Measurements from ENCODE around the gene EXOSC1.
"Not testable (repeated sequence)": the region's sequence is repeated elsewhere in the genome, so short reads cannot be mapped to it uniquely, and the experiment has no call there.

EXOSC1 gene

GRCh38 chr10:97407952-97408248 lies 37.9 kb downstream of the EXOSC1 start:
- peak overlapping the region; percentile 88 for H2AFZ ChIP-seq (ENCODE audit: low read depth)

GRCh38 chr10:97407211-97407951 lies 38.4 kb downstream of the EXOSC1 start:
- Histone ChIP-seq H3K79me2 (ENCODE audit: insufficient read depth, low read depth) (no peaks in the 10 kb centered on the region), H3K4me1 (ENCODE audit: low read depth, poor library complexity, severe bottlenecking) (peaks cover 29% of the 10 kb centered on the region), H2AFZ (ENCODE audit: low read depth) (peak overlapping the region; percentile 88), H3K36me3 (ENCODE audit: insufficient read depth) (no peaks in the 10 kb centered on the region), H3K9ac (no peak overlapping the region), H4K20me1 (ENCODE audit: insufficient read depth) (no peaks in the 10 kb centered on the region), H3K27ac (peak overlapping the region; percentile 23; the same call in 1 of the 2 replicates), H3K27me3 (ENCODE audit: insufficient read depth, low read depth) (no peaks in the 10 kb centered on the region), H3K4me2 (peak overlapping the region; percentile 23), H3K4me3 (IDR thresholded peaks at IDR 0.05; ENCODE audit: insufficient read depth, low read depth, low read length) (no peak overlapping the region)
- peak; percentile 86 for TF ChIP-seq CTCF (conservative IDR thresholded peaks at IDR 0.05; ENCODE audit: low read depth, low read length)

More at GRCh38 chr10:97407952-97408248, 37.9 kb downstream of the EXOSC1 start:
- no peak overlapping the region for H3K4me3 ChIP-seq (IDR thresholded peaks at IDR 0.05; ENCODE audit: insufficient read depth, low read depth, low read length)
- no peaks in the 10 kb centered on the region for H3K36me3 ChIP-seq (ENCODE audit: insufficient read depth)
- H4K20me1 ChIP-seq (ENCODE audit: insufficient read depth) = no peaks in the 10 kb centered on the region
- peaks cover 34% of the 10 kb centered on the region for H3K4me1 ChIP-seq (ENCODE audit: low read depth, poor library complexity, severe bottlenecking)
- no peaks in the 10 kb centered on the region for H3K79me2 ChIP-seq (ENCODE audit: insufficient read depth, low read depth)
- no peak overlapping the region for H3K9ac ChIP-seq
- TF ChIP-seq CTCF (conservative IDR thresholded peaks at IDR 0.05; ENCODE audit: low read depth, low read length) = no peak
- H3K27ac ChIP-seq = peak overlapping the region; percentile 23; the same call in 1 of the 2 replicates
- peak overlapping the region; percentile 23; the same call in 1 of the 2 replicates for H3K4me2 ChIP-seq
- H3K27me3 ChIP-seq (ENCODE audit: insufficient read depth, low read depth) = no peaks in the 10 kb centered on the region

GRCh38 chr10:97406483-97406882 lies 39.3 kb downstream of the EXOSC1 start:
- H4K20me1 ChIP-seq (ENCODE audit: insufficient read depth); H3K4me3 ChIP-seq (IDR thresholded peaks at IDR 0.05; ENCODE audit: insufficient read depth, low read depth, low read length); H3K27ac ChIP-seq; H3K79me2 ChIP-seq (ENCODE audit: insufficient read depth, low read depth); H3K9ac ChIP-seq; H3K36me3 ChIP-seq (ENCODE audit: insufficient read depth); H3K27me3 ChIP-seq (ENCODE audit: insufficient read depth, low read depth): not testable (repeated sequence)
- Histone ChIP-seq H3K4me2 (peak overlapping the region; percentile 23), H2AFZ (ENCODE audit: low read depth) (peak overlapping the region; percentile 88), H3K4me1 (ENCODE audit: low read depth, poor library complexity, severe bottlenecking) (peaks cover 25% of the 10 kb centered on the region)

- H4K20me1 ChIP-seq (ENCODE audit: insufficient read depth) = no peaks in the 10 kb centered on the region
- peaks cover 23% of the 10 kb centered on the region for H3K4me1 ChIP-seq (ENCODE audit: low read depth, poor library complexity, severe bottlenecking)
- H3K9ac ChIP-seq = no peak overlapping the region
- TF ChIP-seq CTCF (conservative IDR thresholded peaks at IDR 0.05; ENCODE audit: low read depth, low read length) = no peak
- H3K4me3 ChIP-seq (IDR thresholded peaks at IDR 0.05; ENCODE audit: insufficient read depth, low read depth, low read length) = no peak overlapping the region
- H3K27ac ChIP-seq = no peak overlapping the region
- no peak overlapping the region for H3K4me2 ChIP-seq
- no peaks in the 10 kb centered on the region for H3K36me3 ChIP-seq (ENCODE audit: insufficient read depth)
- H2AFZ ChIP-seq (ENCODE audit: low read depth) = no peak overlapping the region
- no peaks in the 10 kb centered on the region for H3K79me2 ChIP-seq (ENCODE audit: insufficient read depth, low read depth)
- H3K27me3 ChIP-seq (ENCODE audit: insufficient read depth, low read depth) = no peaks in the 10 kb centered on the region
These were observed 39.7 kb downstream of the EXOSC1 start for GRCh38 chr10:97406064-97406463.

- H3K9ac ChIP-seq = no peak overlapping the region
- peaks cover 32% of the 10 kb centered on the region for H3K4me1 ChIP-seq (ENCODE audit: low read depth, poor library complexity, severe bottlenecking)
- no peak overlapping the region for H3K4me2 ChIP-seq
- H3K27ac ChIP-seq = no peak overlapping the region
- peaks cover 16% of the 10 kb centered on the region for H3K79me2 ChIP-seq (ENCODE audit: insufficient read depth, low read depth)
- no peaks in the 10 kb centered on the region for H4K20me1 ChIP-seq (ENCODE audit: insufficient read depth)
- no peaks in the 10 kb centered on the region for H3K36me3 ChIP-seq (ENCODE audit: insufficient read depth)
- TF ChIP-seq CTCF (conservative IDR thresholded peaks at IDR 0.05; ENCODE audit: low read depth, low read length) = no peak
- no peaks in the 10 kb centered on the region for H3K27me3 ChIP-seq (ENCODE audit: insufficient read depth, low read depth)
- H2AFZ ChIP-seq (ENCODE audit: low read depth) = no peak overlapping the region
- no peak overlapping the region for H3K4me3 ChIP-seq (IDR thresholded peaks at IDR 0.05; ENCODE audit: insufficient read depth, low read depth, low read length)
These were observed 41.8 kb downstream of the EXOSC1 start for GRCh38 chr10:97404044-97404443.
